Mesendoderm (in vitro differentiated cells): ENCODE results near the gene RABL6.
A peak's percentile ranks its signal among the peaks of the same experiment; 100 is the strongest.
"Not testable (repeated sequence)": the region's sequence is repeated elsewhere in the genome, so short reads cannot be mapped to it uniquely, and the experiment has no call there.

Experiments
- DNase-seq: peaks from one replicate; pipeline ENCODE4 v3.0.0; 2013
- H2AK5ac ChIP-seq: 2 replicates; pipeline ENCODE4 v1.6.1; 2013; ENCODE audit warnings: low read length, inconsistent platforms
- H2BK120ac ChIP-seq: 2 replicates; pipeline ENCODE4 v1.6.1; 2013; ENCODE audit warnings: low read depth, mild to moderate bottlenecking, low read length, moderate library complexity, mixed read lengths
- H2BK15ac ChIP-seq: replicated peaks from 2 replicates; pipeline ENCODE4 v1.6.1; 2013; ENCODE audit warnings: low read depth, mild to moderate bottlenecking, moderate library complexity
- H2BK5ac ChIP-seq: 2 replicates; pipeline ENCODE4 v1.6.1; 2013; ENCODE audit warnings: low read length, inconsistent platforms
- H3K18ac ChIP-seq: 2 replicates; pipeline ENCODE4 v1.6.1; 2013; ENCODE audit warnings: mild to moderate bottlenecking, low read length, mixed read lengths
- H3K23ac ChIP-seq: one replicate; pipeline ENCODE4 v1.6.1; 2013; ENCODE audit warnings: low read length
- H3K27ac ChIP-seq: 2 replicates; pipeline ENCODE4 v1.5.1; 2013; ENCODE audit warnings: low read depth, mild to moderate bottlenecking, inconsistent platforms, low read length, moderate library complexity
- H3K27me3 ChIP-seq: 2 replicates; pipeline ENCODE4 v1.6.1; 2013; ENCODE audit warnings: low read length, control low read depth, mild to moderate bottlenecking, inconsistent platforms; ENCODE audit not compliant: insufficient read depth, poor library complexity
- H3K36me3 ChIP-seq: 2 replicates; pipeline ENCODE4 v1.6.1; 2013; ENCODE audit warnings: low read length, inconsistent platforms; ENCODE audit not compliant: control insufficient read depth, insufficient read depth
- H3K4ac ChIP-seq: one replicate; pipeline ENCODE4 v1.6.1; 2013; ENCODE audit warnings: low read depth, mild to moderate bottlenecking, low read length, moderate library complexity
- H3K4me1 ChIP-seq: 2 replicates; pipeline ENCODE4 v1.6.1; 2013; ENCODE audit warnings: low read depth, low read length, inconsistent platforms; ENCODE audit not compliant: control insufficient read depth
- H3K4me2 ChIP-seq: 2 replicates; pipeline ENCODE4 v1.6.1; 2013; ENCODE audit warnings: low read length
- H3K4me3 ChIP-seq: 2 replicates; pipeline ENCODE4 v1.5.1; 2013; ENCODE audit warnings: mild to moderate bottlenecking, low read length
- H3K56ac ChIP-seq: one replicate; pipeline ENCODE4 v1.6.1; 2013; ENCODE audit warnings: low read length
- H3K79me1 ChIP-seq: 2 replicates; pipeline ENCODE4 v1.6.1; 2013; ENCODE audit warnings: low read length, inconsistent platforms
- H3K79me2 ChIP-seq: 2 replicates; pipeline ENCODE4 v1.6.1; 2013; ENCODE audit warnings: mild to moderate bottlenecking, low read length; ENCODE audit not compliant: control insufficient read depth, insufficient read depth
- H3K9ac ChIP-seq: 2 replicates; pipeline ENCODE4 v1.6.1; 2013; ENCODE audit warnings: low read length, inconsistent platforms
- H4K5ac ChIP-seq: one replicate; pipeline ENCODE4 v1.6.1; 2013; ENCODE audit warnings: low read length
- H4K8ac ChIP-seq: one replicate; pipeline ENCODE4 v1.6.1; 2013; ENCODE audit warnings: low read depth, mild to moderate bottlenecking, control low read depth, low read length, moderate library complexity
- WGBS: extraction: QIAGEN DNeasy Blood & Tissue Kit; methylation state at CpG from one replicate; pipeline ENCODE4 v1.1.7; 2013; ENCODE audit warnings: low lambda C conversion rate, missing lambda C conversion rate; ENCODE audit not compliant: insufficient coverage; ENCODE audit errors: extremely low coverage; 5-methylcytosine and 5-hydroxymethylcytosine counted together

Gene RABL6

GRCh38 chr9:136840877-136841645 lies 33.3 kb downstream of the RABL6 start:
- H3K23ac ChIP-seq, result no peak overlapping the region
- no peak overlapping the region for H3K56ac ChIP-seq
- H3K4ac ChIP-seq, result no peak overlapping the region
- H3K18ac ChIP-seq, result no peak overlapping the region
- H3K27ac ChIP-seq, result no peak overlapping the region
- no peaks in the 10 kb centered on the region for H3K79me1 ChIP-seq
- no peak overlapping the region for H4K5ac ChIP-seq
- no peak overlapping the region for H3K4me2 ChIP-seq
- H3K36me3 ChIP-seq, result no peaks in the 10 kb centered on the region
- no peaks in the 10 kb centered on the region for H3K4me1 ChIP-seq
- H2BK5ac ChIP-seq, result no peak overlapping the region
- H3K9ac ChIP-seq, result no peak overlapping the region
- H3K27me3 ChIP-seq, result no peaks in the 10 kb centered on the region
- WGBS, result no CpG with 5 or more reads among the region's 28 CpGs
- H2BK15ac ChIP-seq, result no peak overlapping the region
- H3K4me3 ChIP-seq, result no peak overlapping the region
- H4K8ac ChIP-seq, result no peak overlapping the region
- H2BK120ac ChIP-seq, result no peak overlapping the region
- no peaks in the 10 kb centered on the region for H3K79me2 ChIP-seq
- DNase-seq, result peak; percentile 59
- H2AK5ac ChIP-seq, result no peak overlapping the region

GRCh38 chr9:136841646-136842379 lies 34.1 kb downstream of the RABL6 start:
- not testable (repeated sequence) for H3K9ac ChIP-seq, H2BK15ac ChIP-seq, H3K56ac ChIP-seq, H2BK120ac ChIP-seq, H3K23ac ChIP-seq, H2BK5ac ChIP-seq, H3K79me1 ChIP-seq, H2AK5ac ChIP-seq, H3K36me3 ChIP-seq, H3K4me1 ChIP-seq, H4K5ac ChIP-seq, H4K8ac ChIP-seq, DNase-seq, H3K4ac ChIP-seq, H3K18ac ChIP-seq, H3K4me2 ChIP-seq, H3K4me3 ChIP-seq, H3K27ac ChIP-seq, H3K27me3 ChIP-seq, H3K79me2 ChIP-seq
- no CpG with 5 or more reads among the region's 16 CpGs for WGBS

GRCh38 chr9:136842380-136842948 lies 34.7 kb downstream of the RABL6 start, which contains the start of gene AJM1:
Gene AJM1, plus strand, starts transcription at chr9:136842478. Its CDS starts 1,937 bp downstream, at chr9:136844415.
- not testable (repeated sequence) for H3K27me3 ChIP-seq, H3K36me3 ChIP-seq, H3K4me1 ChIP-seq, H3K27ac ChIP-seq, H3K4me3 ChIP-seq, H4K5ac ChIP-seq, H3K18ac ChIP-seq, H2BK15ac ChIP-seq, H3K4ac ChIP-seq, H3K79me1 ChIP-seq, H2BK5ac ChIP-seq, H4K8ac ChIP-seq, H3K23ac ChIP-seq, H2AK5ac ChIP-seq, H3K79me2 ChIP-seq, H2BK120ac ChIP-seq
- H3K4me2 ChIP-seq, result peak within 1 kb of the TSS; percentile 57
- WGBS, result no CpG with 5 or more reads among the region's 27 CpGs
- peak within 1 kb of the TSS; percentile 67 for H3K56ac ChIP-seq
- H3K9ac ChIP-seq, result peak within 1 kb of the TSS; percentile 48
- DNase-seq, result peak; percentile 82

- not testable (repeated sequence) for H3K36me3 ChIP-seq, H2AK5ac ChIP-seq, H3K4me3 ChIP-seq, H3K9ac ChIP-seq, H3K27ac ChIP-seq, H2BK15ac ChIP-seq, H3K4me2 ChIP-seq, H3K79me1 ChIP-seq, H3K4ac ChIP-seq, H3K56ac ChIP-seq, H3K27me3 ChIP-seq, H3K23ac ChIP-seq, H2BK120ac ChIP-seq, H3K79me2 ChIP-seq, H4K8ac ChIP-seq, H3K18ac ChIP-seq, H2BK5ac ChIP-seq, H3K4me1 ChIP-seq, DNase-seq, H4K5ac ChIP-seq
- no CpG with 5 or more reads among the region's 21 CpGs for WGBS
These were observed 35.5 kb downstream of the RABL6 start for GRCh38 chr9:136843159-136843800.

GRCh38 chr9:136843801-136844740 lies 36.3 kb downstream of the RABL6 start:
- DNase-seq, H3K4me3 ChIP-seq, H3K36me3 ChIP-seq, H3K4me2 ChIP-seq, H2AK5ac ChIP-seq, H3K9ac ChIP-seq, H3K4ac ChIP-seq, H4K5ac ChIP-seq, H2BK120ac ChIP-seq, H2BK15ac ChIP-seq, H3K56ac ChIP-seq, H3K27me3 ChIP-seq, H3K79me1 ChIP-seq, H3K79me2 ChIP-seq, H2BK5ac ChIP-seq, H3K27ac ChIP-seq, H3K18ac ChIP-seq, H4K8ac ChIP-seq, H3K4me1 ChIP-seq, H3K23ac ChIP-seq: not testable (repeated sequence)
- no CpG with 5 or more reads among the region's 99 CpGs for WGBS
